Lower lobe of right lung (tissue), 2 donors: ENCODE measurements around the gene TTC7B. TPM values are rescaled to one million over a fixed set of nuclear protein-coding genes. Genes with fewer than 3 reads are reported as not detected.

Source experiments
- ATAC-seq, 2 donors: fragments of 200-7000 bp; cut with Tn5 transposase; one replicate each; pipeline ENCODE4 v1.9.1; 2020 to 2022; ENCODE audit warnings: mild to moderate bottlenecking in 2 of 2, moderate library complexity in 2 of 2
- DNase-seq: peaks from one replicate; pipeline ENCODE4 v3.0.0-alpha.2; 2020
- H3K27ac ChIP-seq: fragments of 200-600 bp; one replicate; pipeline ENCODE4 v1.8.0; 2022
- H3K27me3 ChIP-seq: fragments of 200-600 bp; one replicate; pipeline ENCODE4 v1.8.0; 2022; ENCODE audit warnings: low read depth
- H3K36me3 ChIP-seq: fragments of 200-600 bp; one replicate; pipeline ENCODE4 v1.8.0; 2022; ENCODE audit warnings: mild to moderate bottlenecking
- H3K4me1 ChIP-seq: fragments of 200-600 bp; one replicate; pipeline ENCODE4 v1.8.0; 2022
- H3K4me3 ChIP-seq: fragments of 200-600 bp; one replicate; pipeline ENCODE4 v1.8.0; 2022; ENCODE audit warnings: mild to moderate bottlenecking
- H3K9me3 ChIP-seq: fragments of 200-600 bp; one replicate; pipeline ENCODE4 v1.8.0; 2022
- CTCF ChIP-seq: fragments of 200-600 bp; IDR thresholded peaks from one replicate; pipeline ENCODE4 v1.8.0; 2022; ENCODE audit warnings: antibody characterized with exemption, mild to moderate bottlenecking
- intact Hi-C: fragments of 100-400 bp; cut with DNase I; formaldehyde crosslinking; loops from one replicate; pipeline ENCODE4 v1.11.0; 2022
- total RNA-seq: library from RNA; stranded (reverse); fragmentation: NEBNext Ultra II Directional; extraction: Animal tissue kit (Norgen Biotek cat#: 25700); gene quantifications from one replicate; pipeline ENCODE4 v1.2.1, GENCODE V29; 2021
- donor health status: DM: no; HTN: yes; CAD: no; lungs with severe emphysema.

Gene TTC7B
- total RNA-seq, 1 donor from 2014 or later, result 54.1 TPM

DNA sequence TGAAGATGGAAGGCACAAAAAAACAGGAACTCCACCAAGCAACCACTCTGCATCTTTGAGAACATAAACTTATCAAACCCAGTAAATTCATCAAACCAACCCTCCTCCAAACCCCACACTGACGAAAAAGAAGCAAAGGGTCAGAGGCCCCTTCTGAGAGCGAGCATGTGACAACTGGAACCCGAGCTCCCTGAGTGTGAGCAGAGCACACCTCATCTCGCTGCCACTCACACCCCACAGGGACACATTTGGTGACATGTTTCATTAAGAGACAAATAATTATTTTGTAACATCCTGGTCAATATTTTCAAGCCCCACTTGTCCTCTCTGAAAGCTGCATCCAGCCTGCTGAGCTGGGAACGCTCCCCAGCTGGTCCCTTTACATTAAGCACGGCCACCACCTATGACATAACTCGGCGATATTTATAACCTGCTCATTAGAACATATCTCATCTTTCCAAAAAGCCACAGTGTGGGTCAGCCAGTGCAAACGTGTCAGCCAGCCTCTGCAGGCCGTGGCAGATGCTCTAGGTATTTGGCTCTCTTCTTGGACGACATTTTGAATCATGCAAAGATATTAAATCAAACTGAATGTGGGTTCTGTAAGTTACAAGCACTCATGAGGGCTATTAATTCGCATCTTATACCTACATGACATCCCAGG, 120.1 kb downstream of the TTC7B start:
- Histone ChIP-seq H3K4me1 (peaks cover 27% of the 10 kb centered on the region), H3K4me3 (no peak overlapping the region), H3K27me3 (no peaks in the 10 kb centered on the region), H3K36me3 (no peaks in the 10 kb centered on the region), H3K9me3 (no peaks in the 10 kb centered on the region), H3K27ac (no peak overlapping the region)
- intact Hi-C loops, result no loop called here
- DNase-seq (no peak), ATAC-seq (no peak)
- no peak for TF ChIP-seq CTCF

DNA sequence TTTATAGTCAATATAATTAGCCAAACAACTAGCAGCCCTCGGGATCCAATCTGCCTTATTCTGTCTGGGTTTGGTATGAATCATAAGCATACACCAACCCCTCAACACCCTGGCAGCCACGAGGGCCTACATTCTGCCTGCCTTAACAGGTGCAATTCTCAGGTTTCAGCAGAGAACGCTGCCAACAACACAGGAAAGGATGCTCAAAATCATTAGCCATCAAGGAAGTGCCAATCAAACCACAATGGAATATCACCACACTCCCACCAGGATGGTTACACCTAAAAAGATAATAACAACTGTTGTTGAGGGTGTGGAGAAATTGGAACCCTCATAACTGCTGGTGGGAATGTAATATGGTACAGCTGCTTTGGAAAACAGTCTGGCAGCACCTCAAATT, 122.8 kb downstream of the TTC7B start:
- intact Hi-C loops, result no loop called here
- H3K4me3 ChIP-seq, result no peak overlapping the region
- H3K27me3 ChIP-seq, result no peaks in the 10 kb centered on the region
- no peak for TF ChIP-seq CTCF
- no peak for ATAC-seq
- H3K36me3 ChIP-seq, result no peaks in the 10 kb centered on the region
- no peaks in the 10 kb centered on the region for H3K9me3 ChIP-seq
- DNase-seq, result no peak
- no peak overlapping the region for H3K27ac ChIP-seq
- peaks cover 21% of the 10 kb centered on the region for H3K4me1 ChIP-seq

DNA sequence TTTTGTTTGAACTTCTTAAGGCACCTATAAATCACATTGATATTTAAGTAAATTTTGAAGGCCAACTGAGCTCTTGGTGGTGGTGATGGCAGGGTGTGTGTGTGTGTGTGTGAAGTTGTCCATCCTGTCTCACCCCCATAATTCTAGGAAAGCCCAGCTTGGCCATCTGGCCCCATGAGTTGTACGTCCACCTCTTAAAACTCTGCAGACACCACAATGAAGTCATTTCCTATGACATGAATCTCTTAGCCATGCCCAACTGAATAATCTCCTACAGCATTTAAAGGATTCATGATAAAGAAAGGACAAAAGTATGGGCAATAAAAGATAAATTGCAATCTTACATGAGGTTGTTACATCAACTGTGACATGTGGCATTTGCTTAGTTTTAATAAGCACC, 123.4 kb downstream of the TTC7B start:
- Histone ChIP-seq H3K9me3 (no peaks in the 10 kb centered on the region), H3K27me3 (no peaks in the 10 kb centered on the region), H3K4me3 (no peak overlapping the region), H3K36me3 (no peaks in the 10 kb centered on the region), H3K4me1 (peaks cover 15% of the 10 kb centered on the region), H3K27ac (no peak overlapping the region)
- DNase-seq (no peak), ATAC-seq (no peak)
- TF ChIP-seq CTCF, result no peak
- intact Hi-C loops, result no loop called here

DNA sequence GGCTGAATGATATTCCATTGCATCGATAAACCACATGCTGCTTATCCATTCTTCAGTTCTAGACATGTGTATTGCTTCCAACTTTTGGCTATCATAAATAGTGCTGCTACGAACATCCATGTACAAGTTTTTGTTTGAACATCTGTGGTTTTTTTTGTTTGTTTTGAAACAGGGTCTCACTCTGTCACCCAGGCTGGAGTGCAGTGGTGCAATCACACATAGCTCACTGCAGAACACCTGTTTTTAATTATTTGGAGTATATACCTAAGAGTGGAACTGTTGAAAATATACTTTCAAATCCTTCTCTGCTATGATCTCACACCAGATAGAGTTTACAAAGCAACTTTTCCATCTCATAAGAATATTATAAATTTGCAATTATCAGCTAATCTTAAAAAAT, 124.2 kb downstream of the TTC7B start:
- ATAC-seq (no peak), DNase-seq (no peak)
- H3K9me3 ChIP-seq, result no peaks in the 10 kb centered on the region
- H3K4me1 ChIP-seq, result peaks cover 9% of the 10 kb centered on the region
- H3K27ac ChIP-seq, result no peak overlapping the region
- no peaks in the 10 kb centered on the region for H3K27me3 ChIP-seq
- no peak overlapping the region for H3K4me3 ChIP-seq
- H3K36me3 ChIP-seq, result no peaks in the 10 kb centered on the region
- no peak for TF ChIP-seq CTCF
- intact Hi-C loops, result no loop called here

DNA sequence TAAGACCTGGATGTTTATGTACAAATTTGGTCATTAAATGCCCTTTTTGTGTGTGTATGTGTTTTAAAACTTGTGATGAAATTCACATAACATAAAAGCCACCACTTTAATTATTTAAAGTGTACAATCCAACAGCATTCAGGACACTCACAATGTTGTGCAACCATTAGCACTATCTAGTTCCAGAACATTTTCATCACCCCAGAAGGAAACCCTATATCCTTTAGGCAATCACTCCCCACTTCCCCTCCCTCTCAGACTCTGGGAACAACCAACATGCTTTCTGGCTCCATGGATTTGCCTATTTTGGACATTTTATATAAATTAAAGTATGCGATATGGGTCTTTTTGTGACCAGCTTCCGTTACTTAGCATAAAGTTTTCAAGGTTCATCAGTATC, 124.6 kb downstream of the TTC7B start:
- Histone ChIP-seq H3K9me3 (no peaks in the 10 kb centered on the region), H3K36me3 (no peaks in the 10 kb centered on the region), H3K27me3 (no peaks in the 10 kb centered on the region), H3K27ac (no peak overlapping the region), H3K4me1 (peaks cover 4% of the 10 kb centered on the region), H3K4me3 (no peak overlapping the region)
- no peak for DNase-seq
- ATAC-seq, result no peak
- TF ChIP-seq CTCF, result no peak
- intact Hi-C loops, result no loop called here
